Esophagus muscularis mucosa (tissue), 4 donors: ENCODE measurements around the gene FANCE. TPM values are rescaled to one million over a fixed set of nuclear protein-coding genes. Genes with fewer than 3 reads are reported as not detected.
A peak's percentile ranks its signal among the peaks of the same experiment; 100 is the strongest.

Experiments
- DNase-seq: peaks from one replicate; pipeline ENCODE4 v3.0.0-alpha.2; 2017; ENCODE audit errors: extremely low spot score
- H3K27ac ChIP-seq, 4 donors: fragments of 200-600 bp; sonication (generic); replicated peaks in 1 of 4; 1 replicate in 3 of 4; 2 replicates in 1 of 4; pipeline ENCODE4 v1.5.1; 2016 to 2019; ENCODE audit warnings: mild to moderate bottlenecking in 1 of 4
- H3K27me3 ChIP-seq, 4 donors: fragments of 200-600 bp; sonication (generic); one replicate each; pipeline versions ENCODE4 v1.5.1 to v1.6.0; 2016 to 2019
- H3K36me3 ChIP-seq, 4 donors: fragments of 200-600 bp; sonication (generic); one replicate each; pipeline ENCODE4 v1.5.1; 2016 to 2019
- H3K4me1 ChIP-seq, 4 donors: fragments of 200-600 bp; sonication (generic); one replicate each; pipeline ENCODE4 v1.5.1; 2016 to 2019
- H3K4me3 ChIP-seq, 4 donors: fragments of 200-600 bp; sonication (generic); 1 replicate in 2 of 4; 2 replicates in 2 of 4; pipeline ENCODE4 v1.5.1; 2016 to 2019; ENCODE audit warnings: mild to moderate bottlenecking in 4 of 4, moderate library complexity in 1 of 4
- H3K9me3 ChIP-seq, 4 donors: fragments of 200-600 bp; sonication (generic); 1 replicate in 3 of 4; 2 replicates in 1 of 4; pipeline ENCODE4 v1.5.1; 2016 to 2019
- EP300 ChIP-seq: sonication (generic); formaldehyde crosslinking; IDR thresholded peaks from one replicate; pipeline ENCODE4 v1.6.1; 2017; ENCODE audit warnings: antibody characterized with exemption
- POLR2A ChIP-seq: fragments of 450-650 bp; IDR thresholded peaks from one replicate; pipeline ENCODE4 v1.6.1; 2017; ENCODE audit warnings: antibody characterized with exemption, moderate library complexity, mild to moderate bottlenecking, low read depth
- POLR2AphosphoS5 ChIP-seq, 2 donors: sonication (generic); formaldehyde crosslinking; IDR thresholded peaks; one replicate each; pipeline ENCODE4 v1.6.1; 2017; ENCODE audit warnings: antibody characterized with exemption in 2 of 2
- WGBS: methylation state at CpG from one replicate; pipeline ENCODE4 v1.1.5; 2018; 5-methylcytosine and 5-hydroxymethylcytosine counted together
- intact Hi-C: fragments of 100-400 bp; cut with DNase I; formaldehyde crosslinking; loops from one replicate; pipeline ENCODE4 v1.15.1; 2023
- total RNA-seq, 4 donors: library from RNA; depleted of rRNA; stranded (reverse); fragments of >200 nt; gene quantifications; one replicate each; pipeline versions ENCODE4 v1.1.0 to v1.2.1, GENCODE V29; 2016
- TF ChIP-seq, protein P1 (sequence below), 3 experiments: fragments of 200-600 bp in 2 of 3; fragments of 450-650 bp in 1 of 3; sonication (generic) in 2 of 3; IDR thresholded peaks; one replicate each; pipeline ENCODE4 v1.5.1; 2017 to 2019; ENCODE audit warnings: antibody characterized with exemption in 3 of 3, mild to moderate bottlenecking in 2 of 3, moderate library complexity in 1 of 3

The FANCE gene
- total RNA-seq, 4 donors from 2014 or later, result 1.7 to 6.3 (median 5.0) TPM

DNA sequence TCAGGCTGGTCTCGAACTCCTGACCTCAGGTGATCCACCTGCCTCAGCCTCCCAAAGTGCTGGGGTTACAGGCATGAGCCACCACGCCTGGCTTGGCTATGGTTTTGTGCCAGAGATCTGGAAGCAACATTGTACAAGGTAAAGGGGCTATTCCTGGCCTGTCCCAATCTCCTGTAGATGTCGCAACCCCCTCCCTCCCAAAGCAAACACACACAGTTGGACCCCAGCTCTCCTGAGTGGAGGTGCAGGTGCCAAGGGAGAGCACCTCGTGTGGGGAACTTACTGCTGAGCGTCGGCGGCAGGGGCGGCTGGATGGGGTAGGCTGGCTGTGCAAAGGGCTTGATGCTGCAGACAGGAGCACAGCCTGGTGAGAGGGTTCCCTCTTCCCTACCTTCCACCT lies 24.9 kb downstream of the FANCE start:
- H3K27ac ChIP-seq, result no peak overlapping the region
- H3K9me3 ChIP-seq, result no peaks in the 10 kb centered on the region
- TF ChIP-seq EP300 (no peak), POLR2AphosphoS5 (IDR thresholded peaks at IDR 0.05) (no peak), POLR2A (no peak)
- TF ChIP-seq, protein P1, sequence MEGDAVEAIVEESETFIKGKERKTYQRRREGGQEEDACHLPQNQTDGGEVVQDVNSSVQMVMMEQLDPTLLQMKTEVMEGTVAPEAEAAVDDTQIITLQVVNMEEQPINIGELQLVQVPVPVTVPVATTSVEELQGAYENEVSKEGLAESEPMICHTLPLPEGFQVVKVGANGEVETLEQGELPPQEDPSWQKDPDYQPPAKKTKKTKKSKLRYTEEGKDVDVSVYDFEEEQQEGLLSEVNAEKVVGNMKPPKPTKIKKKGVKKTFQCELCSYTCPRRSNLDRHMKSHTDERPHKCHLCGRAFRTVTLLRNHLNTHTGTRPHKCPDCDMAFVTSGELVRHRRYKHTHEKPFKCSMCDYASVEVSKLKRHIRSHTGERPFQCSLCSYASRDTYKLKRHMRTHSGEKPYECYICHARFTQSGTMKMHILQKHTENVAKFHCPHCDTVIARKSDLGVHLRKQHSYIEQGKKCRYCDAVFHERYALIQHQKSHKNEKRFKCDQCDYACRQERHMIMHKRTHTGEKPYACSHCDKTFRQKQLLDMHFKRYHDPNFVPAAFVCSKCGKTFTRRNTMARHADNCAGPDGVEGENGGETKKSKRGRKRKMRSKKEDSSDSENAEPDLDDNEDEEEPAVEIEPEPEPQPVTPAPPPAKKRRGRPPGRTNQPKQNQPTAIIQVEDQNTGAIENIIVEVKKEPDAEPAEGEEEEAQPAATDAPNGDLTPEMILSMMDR (IDR thresholded peaks at IDR 0.05), result no peak
- no peaks in the 10 kb centered on the region for H3K27me3 ChIP-seq
- 77% methylated on average over 8 of the region's 8 CpGs for WGBS
- peaks cover 12 to 96% (median 84%) of the 10 kb centered on the region in 4 donors for H3K36me3 ChIP-seq
- DNase-seq, result no peak
- H3K4me3 ChIP-seq, result no peak overlapping the region
- peaks cover 0 to 33% (median 22%) of the 10 kb centered on the region in 4 donors for H3K4me1 ChIP-seq
- intact Hi-C loops, result no loop called here

DNA sequence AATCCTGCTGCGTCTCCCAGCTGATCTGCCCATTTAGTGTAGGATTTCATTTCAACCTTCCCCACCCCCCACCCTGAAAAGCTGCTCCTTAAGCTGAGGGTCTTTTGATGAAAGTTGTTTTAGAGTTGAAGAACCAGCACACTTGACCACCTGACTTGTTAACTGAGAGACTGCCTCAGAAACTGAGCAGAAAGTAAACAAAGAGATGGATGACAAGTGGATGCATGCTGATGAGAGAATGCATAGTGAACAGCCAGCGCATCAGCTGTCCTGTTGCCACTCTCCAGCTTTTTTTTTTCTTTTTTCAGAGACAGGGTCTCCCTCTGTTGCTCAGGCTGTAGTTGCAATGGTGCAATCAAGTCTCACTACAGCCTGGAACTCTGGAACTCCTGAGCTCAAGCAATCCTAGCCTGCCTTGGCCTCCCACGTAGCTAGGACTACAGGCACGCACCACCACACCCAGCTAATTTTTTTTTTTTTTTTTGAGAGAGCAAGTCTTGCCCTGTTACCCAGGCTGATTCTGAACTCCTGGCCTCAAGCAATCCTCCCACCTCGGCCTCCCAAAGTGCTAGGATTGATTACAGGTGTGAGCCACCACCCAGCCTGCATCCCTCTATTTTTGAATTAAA lies 25.5 kb downstream of the FANCE start:
- H3K27ac ChIP-seq, result no peak overlapping the region
- no peak overlapping the region for H3K4me3 ChIP-seq
- H3K27me3 ChIP-seq, result no peaks in the 10 kb centered on the region
- 88% methylated on average over 5 of the region's 5 CpGs for WGBS
- no peaks in the 10 kb centered on the region for H3K9me3 ChIP-seq
- intact Hi-C loops, result no loop called here
- no peak for DNase-seq
- H3K36me3 ChIP-seq, result peaks cover 10 to 93% (median 79%) of the 10 kb centered on the region in 4 donors
- no peak for TF ChIP-seq EP300
- TF ChIP-seq, protein P1 (IDR thresholded peaks at IDR 0.05), result no peak
- no peak for TF ChIP-seq POLR2A
- TF ChIP-seq POLR2AphosphoS5 (IDR thresholded peaks at IDR 0.05), result peak in 1 of 2 donors; percentile 5
- H3K4me1 ChIP-seq, result peaks cover 0 to 31% (median 22%) of the 10 kb centered on the region in 4 donors

DNA sequence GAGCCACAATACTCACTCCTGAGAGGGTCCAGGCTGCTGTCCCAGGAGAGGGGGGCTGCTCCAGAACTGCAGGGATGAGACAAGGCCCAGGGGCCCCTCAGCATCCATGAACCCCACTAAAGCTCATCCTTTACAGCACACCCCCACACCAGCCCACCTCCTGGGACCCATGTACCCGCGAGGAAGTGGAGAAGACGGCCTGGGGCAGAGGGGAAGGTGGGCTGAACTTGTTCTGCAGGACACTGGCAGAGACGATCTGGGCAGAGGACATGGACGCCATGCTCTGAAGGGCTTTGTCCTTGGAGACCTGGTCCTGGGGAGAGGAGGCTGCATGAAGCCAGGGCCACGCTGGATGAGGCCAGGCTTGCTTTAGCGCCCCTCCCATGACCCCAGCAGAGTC lies 26.1 kb downstream of the FANCE start:
- Histone ChIP-seq H3K27ac (no peak overlapping the region), H3K27me3 (no peaks in the 10 kb centered on the region), H3K36me3 (peaks cover 6 to 93% (median 76%) of the 10 kb centered on the region in 4 donors), H3K9me3 (no peaks in the 10 kb centered on the region), H3K4me3 (no peak overlapping the region), H3K4me1 (peaks cover 0 to 31% (median 22%) of the 10 kb centered on the region in 4 donors)
- TF ChIP-seq EP300, result no peak
- no peak for TF ChIP-seq POLR2AphosphoS5 (IDR thresholded peaks at IDR 0.05)
- TF ChIP-seq, protein P1 (IDR thresholded peaks at IDR 0.05), result no peak
- TF ChIP-seq POLR2A, result no peak
- no peak for DNase-seq
- WGBS, result 94% methylated on average over 7 of the region's 7 CpGs
- intact Hi-C loops, result no loop called here

DNA sequence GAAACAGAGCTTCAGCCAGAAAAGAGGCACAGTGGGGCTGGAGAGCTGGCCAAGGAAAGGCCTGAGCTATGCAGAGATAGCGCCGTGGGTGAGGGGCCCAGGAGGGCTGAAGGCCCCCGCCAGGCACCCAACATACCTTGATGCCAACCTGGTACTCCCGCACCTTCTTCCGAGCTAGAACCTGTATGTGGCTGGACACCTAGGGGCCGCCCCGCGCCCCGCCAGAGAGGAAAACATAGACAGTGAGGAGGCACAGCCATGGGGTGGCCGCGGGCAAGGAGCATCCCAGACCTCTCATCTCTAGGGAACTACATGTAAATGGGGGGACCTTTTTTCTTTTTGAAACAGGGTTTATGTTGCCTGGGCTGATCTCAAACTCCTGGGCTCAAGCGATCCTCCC lies 28.0 kb downstream of the FANCE start:
- Histone ChIP-seq H3K4me3 (no peak overlapping the region), H3K27me3 (no peaks in the 10 kb centered on the region), H3K9me3 (no peaks in the 10 kb centered on the region), H3K27ac (peak overlapping the region; percentile 20 to 100 (median 98)), H3K36me3 (peaks cover 5 to 92% (median 69%) of the 10 kb centered on the region in 4 donors), H3K4me1 (peaks cover 3 to 43% (median 36%) of the 10 kb centered on the region in 4 donors)
- WGBS, result 94% methylated on average over 12 of the region's 12 CpGs
- no peak for DNase-seq
- TF ChIP-seq, protein P1 (IDR thresholded peaks at IDR 0.05), result no peak
- TF ChIP-seq POLR2AphosphoS5 (IDR thresholded peaks at IDR 0.05) (no peak), EP300 (no peak)
- intact Hi-C loops, result no loop called here
